H9 (cell line): ENCODE measurements around the gene LGR5. TPM values are rescaled to one million over a fixed set of nuclear protein-coding genes. Genes with fewer than 3 reads are reported as not detected.

Source experiments
- DNase-seq: peaks from one replicate; pipeline ENCODE4 v3.0.0-alpha.2; 2017
- H2AFZ ChIP-seq: one replicate; pipeline ENCODE4 v1.6.1; 2013; ENCODE audit warnings: mild to moderate bottlenecking, low read length, control low read depth, moderate library complexity
- H2AK5ac ChIP-seq: 2 replicates; pipeline ENCODE4 v1.6.1; 2013; ENCODE audit warnings: low read length, control low read depth, mixed read lengths; ENCODE audit not compliant: insufficient read length
- H2BK120ac ChIP-seq: one replicate; pipeline ENCODE4 v1.6.1; 2013; ENCODE audit warnings: low read depth, mild to moderate bottlenecking, low read length, control low read depth, inconsistent platforms; ENCODE audit not compliant: poor library complexity, severe bottlenecking
- H2BK12ac ChIP-seq: 2 replicates; pipeline ENCODE4 v1.6.1; 2013; ENCODE audit warnings: low read length, control low read depth, mixed read lengths, low read depth; ENCODE audit not compliant: insufficient read length
- H2BK15ac ChIP-seq: 2 replicates; pipeline ENCODE4 v1.6.1; 2013; ENCODE audit warnings: low read depth, low read length, control low read depth
- H2BK20ac ChIP-seq: one replicate; pipeline ENCODE4 v1.6.1; 2013; ENCODE audit warnings: low read depth, mild to moderate bottlenecking, low read length, control low read depth, inconsistent platforms; ENCODE audit not compliant: poor library complexity, severe bottlenecking
- H2BK5ac ChIP-seq: 2 replicates; pipeline ENCODE4 v1.6.1; 2013; ENCODE audit warnings: low read length, control low read depth, mixed read lengths; ENCODE audit not compliant: insufficient read length
- H3K14ac ChIP-seq: 2 replicates; pipeline ENCODE4 v1.6.1; 2013; ENCODE audit warnings: low read length, control low read depth; ENCODE audit not compliant: insufficient read depth
- H3K18ac ChIP-seq: 2 replicates; pipeline ENCODE4 v1.6.1; 2013; ENCODE audit warnings: low read depth, mild to moderate bottlenecking, mixed read lengths, low read length, control low read depth; ENCODE audit not compliant: insufficient read length
- H3K23ac ChIP-seq: 2 replicates; pipeline ENCODE4 v1.6.1; 2013; ENCODE audit warnings: low read length, control low read depth, mixed read lengths, low read depth; ENCODE audit not compliant: insufficient read length
- H3K23me2 ChIP-seq: 2 replicates; pipeline ENCODE4 v1.6.1; 2013; ENCODE audit warnings: low read depth, mild to moderate bottlenecking, mixed read lengths, low read length, control low read depth; ENCODE audit not compliant: insufficient read length, poor library complexity, severe bottlenecking
- H3K27ac ChIP-seq: 2 replicates; pipeline ENCODE4 v1.5.1; 2013; ENCODE audit warnings: low read length, control low read depth, mixed read lengths, low read depth; ENCODE audit not compliant: insufficient read length
- H3K27me3 ChIP-seq: 2 replicates; pipeline ENCODE4 v1.6.1; 2013; ENCODE audit warnings: low read length, control low read depth, inconsistent platforms; ENCODE audit not compliant: insufficient read depth
- H3K4ac ChIP-seq: 2 replicates; pipeline ENCODE4 v1.6.1; 2013; ENCODE audit warnings: low read depth, mild to moderate bottlenecking, control low read depth, inconsistent platforms, low read length, moderate library complexity
- H3K4me1 ChIP-seq: 2 replicates; pipeline ENCODE4 v1.6.1; 2013; ENCODE audit warnings: low read length, control low read depth, inconsistent platforms; ENCODE audit not compliant: insufficient read depth
- H3K4me2 ChIP-seq: 2 replicates; pipeline ENCODE4 v1.6.1; 2013; ENCODE audit warnings: low read length, control low read depth, mixed read lengths; ENCODE audit not compliant: insufficient read length, insufficient read depth
- H3K56ac ChIP-seq: 2 replicates; pipeline ENCODE4 v1.6.1; 2013; ENCODE audit warnings: low read depth, mild to moderate bottlenecking, mixed read lengths, low read length, control low read depth; ENCODE audit not compliant: insufficient read length
- H3K79me1 ChIP-seq: 2 replicates; pipeline ENCODE4 v1.6.1; 2013; ENCODE audit warnings: low read depth, mild to moderate bottlenecking, moderate library complexity, low read length, control low read depth, inconsistent platforms; ENCODE audit not compliant: insufficient read depth, poor library complexity, severe bottlenecking
- H3K79me2 ChIP-seq: 2 replicates; pipeline ENCODE4 v1.6.1; 2013; ENCODE audit warnings: low read length, control low read depth, inconsistent platforms; ENCODE audit not compliant: insufficient read depth
- H3K9ac ChIP-seq: 2 replicates; pipeline ENCODE4 v1.6.1; 2013; ENCODE audit warnings: low read length, control low read depth, mixed read lengths; ENCODE audit not compliant: insufficient read length; ENCODE audit errors: extremely low read depth
- H3K9me3 ChIP-seq: one replicate; pipeline ENCODE4 v1.6.1; 2013; ENCODE audit warnings: low read depth, low read length, inconsistent platforms; ENCODE audit not compliant: control insufficient read depth
- H3T11ph ChIP-seq: one replicate; pipeline ENCODE4 v1.6.1; 2013; ENCODE audit warnings: mild to moderate bottlenecking, low read length, control low read depth, inconsistent platforms
- H4K20me1 ChIP-seq: one replicate; pipeline ENCODE4 v1.6.1; 2013; ENCODE audit not compliant: control insufficient read depth, insufficient read length, insufficient read depth
- H4K5ac ChIP-seq: 2 replicates; pipeline ENCODE4 v1.6.1; 2013; ENCODE audit warnings: low read depth, mild to moderate bottlenecking, mixed read lengths, low read length, control low read depth; ENCODE audit not compliant: insufficient read length
- H4K8ac ChIP-seq: replicated peaks from 2 replicates; pipeline ENCODE4 v1.6.1; 2013; ENCODE audit warnings: low read length, control low read depth, mixed read lengths, low read depth; ENCODE audit not compliant: insufficient read length
- H4K91ac ChIP-seq: 2 replicates; pipeline ENCODE4 v1.6.1; 2013; ENCODE audit warnings: low read depth, mild to moderate bottlenecking, moderate library complexity, mixed read lengths, low read length, control low read depth; ENCODE audit not compliant: insufficient read length
- H3K27ac Mint-ChIP-seq, 3 experiments: 2 replicates in 2 of 3; 3 replicates in 1 of 3; pipeline ENCODE4 v1.8.0; 2020 to 2021; ENCODE audit warnings: mixed read lengths in 3 of 3, mild to moderate bottlenecking in 1 of 3, moderate library complexity in 1 of 3
- H3K27me3 Mint-ChIP-seq: 2 replicates; pipeline ENCODE4 v1.8.0; 2021; ENCODE audit warnings: low read depth, mild to moderate bottlenecking, moderate library complexity, mixed read lengths
- H3K36me3 Mint-ChIP-seq, 3 experiments: 2 replicates in 2 of 3; 3 replicates in 1 of 3; pipeline ENCODE4 v1.8.0; 2020 to 2021; ENCODE audit warnings: low read depth in 3 of 3, mixed read lengths in 3 of 3; ENCODE audit not compliant: insufficient read depth in 1 of 3
- H3K4me1 Mint-ChIP-seq, 2 experiments: 2 replicates each; pipeline ENCODE4 v1.8.0; 2020; ENCODE audit warnings: mixed read lengths in 2 of 2
- H3K4me3 Mint-ChIP-seq, 2 experiments: 2 replicates in 1 of 2; 3 replicates in 1 of 2; pipeline ENCODE4 v1.8.0; 2020 to 2021; ENCODE audit warnings: mild to moderate bottlenecking in 2 of 2, mixed read lengths in 2 of 2, moderate library complexity in 1 of 2
- H3K9me3 Mint-ChIP-seq, 2 experiments: 2 replicates in 1 of 2; 3 replicates in 1 of 2; pipeline ENCODE4 v1.8.0; 2020; ENCODE audit warnings: mild to moderate bottlenecking in 2 of 2, mixed read lengths in 2 of 2, moderate library complexity in 1 of 2
- CTCF ChIP-seq: fragments of 200-600 bp; sonication (generic); conservative IDR thresholded peaks from 3 replicates; pipeline ENCODE4 v1.8.0; 2021; ENCODE audit warnings: antibody characterized with exemption, mild to moderate bottlenecking
- total RNA-seq: library from RNA; stranded (reverse); gene quantifications from 2 replicates; pipeline ENCODE4 v1.2.1, GENCODE V29; 2021

Gene LGR5
- total RNA-seq, 1 experiment from 2014 or later = 0.09 TPM

GRCh38 chr12:71599210-71599609 lies 159.6 kb downstream of the LGR5 start:
- Histone ChIP-seq H4K20me1 (no peaks in the 10 kb centered on the region), H3K23me2 (no peaks in the 10 kb centered on the region), H3K4ac (no peak overlapping the region), H3K23ac (no peak overlapping the region), H3K79me1 (no peaks in the 10 kb centered on the region), H2BK15ac (no peak overlapping the region), H2AK5ac (no peak overlapping the region), H3K14ac (no peak overlapping the region), H3K79me2 (no peaks in the 10 kb centered on the region), H3T11ph (no peak overlapping the region), H3K27me3 (no peaks in the 10 kb centered on the region), H2BK120ac (no peak overlapping the region), H2BK5ac (no peak overlapping the region), H3K56ac (no peak overlapping the region), H4K8ac (no peak overlapping the region), H4K5ac (no peak overlapping the region), H2AFZ (no peak overlapping the region), H3K9me3 (no peaks in the 10 kb centered on the region), H2BK20ac (no peak overlapping the region), H2BK12ac (no peak overlapping the region), H3K4me1 (0 out of 2 replicates have a peak, but pooled peaks cover 5% of the 10 kb centered on the region), H3K9ac (no peak overlapping the region), H3K27ac (no peak overlapping the region), H4K91ac (no peak overlapping the region), H3K4me2 (no peak overlapping the region), H3K18ac (no peak overlapping the region)
- no peak for TF ChIP-seq CTCF
- H3K27ac Mint-ChIP-seq = no peak overlapping the region; a peak in 1 of 7 replicates
- H3K9me3 Mint-ChIP-seq = no peaks in the 10 kb centered on the region; a peak in 1 of 5 replicates
- H3K36me3 Mint-ChIP-seq = no peaks in the 10 kb centered on the region
- H3K4me3 Mint-ChIP-seq = no peak overlapping the region
- H3K4me1 Mint-ChIP-seq = peaks cover 8 to 13% of the 10 kb centered on the region in 2 experiments
- H3K27me3 Mint-ChIP-seq = no peaks in the 10 kb centered on the region
- no peak for DNase-seq
